GM21576 (cell line): Measurements from ENCODE around the gene ANKHD1.

Experiments used
- ATAC-seq: cut with Tn5 transposase; IDR thresholded peaks from one replicate; pipeline ENCODE4 v1.9.1; 2021; ENCODE audit warnings: mild to moderate bottlenecking, moderate library complexity; ENCODE audit not compliant: unreplicated experiment

ANKHD1 gene, protein sequence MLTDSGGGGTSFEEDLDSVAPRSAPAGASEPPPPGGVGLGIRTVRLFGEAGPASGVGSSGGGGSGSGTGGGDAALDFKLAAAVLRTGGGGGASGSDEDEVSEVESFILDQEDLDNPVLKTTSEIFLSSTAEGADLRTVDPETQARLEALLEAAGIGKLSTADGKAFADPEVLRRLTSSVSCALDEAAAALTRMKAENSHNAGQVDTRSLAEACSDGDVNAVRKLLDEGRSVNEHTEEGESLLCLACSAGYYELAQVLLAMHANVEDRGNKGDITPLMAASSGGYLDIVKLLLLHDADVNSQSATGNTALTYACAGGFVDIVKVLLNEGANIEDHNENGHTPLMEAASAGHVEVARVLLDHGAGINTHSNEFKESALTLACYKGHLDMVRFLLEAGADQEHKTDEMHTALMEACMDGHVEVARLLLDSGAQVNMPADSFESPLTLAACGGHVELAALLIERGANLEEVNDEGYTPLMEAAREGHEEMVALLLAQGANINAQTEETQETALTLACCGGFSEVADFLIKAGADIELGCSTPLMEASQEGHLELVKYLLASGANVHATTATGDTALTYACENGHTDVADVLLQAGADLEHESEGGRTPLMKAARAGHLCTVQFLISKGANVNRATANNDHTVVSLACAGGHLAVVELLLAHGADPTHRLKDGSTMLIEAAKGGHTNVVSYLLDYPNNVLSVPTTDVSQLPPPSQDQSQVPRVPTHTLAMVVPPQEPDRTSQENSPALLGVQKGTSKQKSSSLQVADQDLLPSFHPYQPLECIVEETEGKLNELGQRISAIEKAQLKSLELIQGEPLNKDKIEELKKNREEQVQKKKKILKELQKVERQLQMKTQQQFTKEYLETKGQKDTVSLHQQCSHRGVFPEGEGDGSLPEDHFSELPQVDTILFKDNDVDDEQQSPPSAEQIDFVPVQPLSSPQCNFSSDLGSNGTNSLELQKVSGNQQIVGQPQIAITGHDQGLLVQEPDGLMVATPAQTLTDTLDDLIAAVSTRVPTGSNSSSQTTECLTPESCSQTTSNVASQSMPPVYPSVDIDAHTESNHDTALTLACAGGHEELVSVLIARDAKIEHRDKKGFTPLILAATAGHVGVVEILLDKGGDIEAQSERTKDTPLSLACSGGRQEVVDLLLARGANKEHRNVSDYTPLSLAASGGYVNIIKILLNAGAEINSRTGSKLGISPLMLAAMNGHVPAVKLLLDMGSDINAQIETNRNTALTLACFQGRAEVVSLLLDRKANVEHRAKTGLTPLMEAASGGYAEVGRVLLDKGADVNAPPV (N-terminal part only)

GRCh38 chr5:140401362-140402257, at the start of gene ANKHD1:
Gene ANKHD1, plus strand, starts transcription at chr5:140401833. Its CDS starts 135 bp downstream, at chr5:140401968.
- peak; percentile 82 for ATAC-seq

DNA sequence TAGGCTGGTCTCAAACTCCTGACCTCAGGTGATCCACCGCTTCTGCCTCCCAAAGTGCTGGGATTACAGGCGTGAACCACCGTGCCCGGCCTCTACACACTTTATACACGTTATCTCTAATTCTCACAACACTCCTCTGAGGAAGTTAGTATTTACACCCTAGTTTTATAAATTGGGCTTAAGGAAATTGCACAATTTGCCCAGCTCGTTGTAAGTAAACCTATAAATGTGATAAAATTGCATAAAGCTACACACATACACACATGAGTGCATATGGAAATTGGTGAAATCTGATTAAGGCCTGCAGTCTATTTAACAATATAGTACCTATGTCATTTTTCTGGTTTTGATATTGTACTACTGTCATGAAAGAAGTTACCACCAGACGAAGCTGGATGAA, 46.1 kb upstream of the ANKHD1 start:
- ATAC-seq, result no peak

DNA sequence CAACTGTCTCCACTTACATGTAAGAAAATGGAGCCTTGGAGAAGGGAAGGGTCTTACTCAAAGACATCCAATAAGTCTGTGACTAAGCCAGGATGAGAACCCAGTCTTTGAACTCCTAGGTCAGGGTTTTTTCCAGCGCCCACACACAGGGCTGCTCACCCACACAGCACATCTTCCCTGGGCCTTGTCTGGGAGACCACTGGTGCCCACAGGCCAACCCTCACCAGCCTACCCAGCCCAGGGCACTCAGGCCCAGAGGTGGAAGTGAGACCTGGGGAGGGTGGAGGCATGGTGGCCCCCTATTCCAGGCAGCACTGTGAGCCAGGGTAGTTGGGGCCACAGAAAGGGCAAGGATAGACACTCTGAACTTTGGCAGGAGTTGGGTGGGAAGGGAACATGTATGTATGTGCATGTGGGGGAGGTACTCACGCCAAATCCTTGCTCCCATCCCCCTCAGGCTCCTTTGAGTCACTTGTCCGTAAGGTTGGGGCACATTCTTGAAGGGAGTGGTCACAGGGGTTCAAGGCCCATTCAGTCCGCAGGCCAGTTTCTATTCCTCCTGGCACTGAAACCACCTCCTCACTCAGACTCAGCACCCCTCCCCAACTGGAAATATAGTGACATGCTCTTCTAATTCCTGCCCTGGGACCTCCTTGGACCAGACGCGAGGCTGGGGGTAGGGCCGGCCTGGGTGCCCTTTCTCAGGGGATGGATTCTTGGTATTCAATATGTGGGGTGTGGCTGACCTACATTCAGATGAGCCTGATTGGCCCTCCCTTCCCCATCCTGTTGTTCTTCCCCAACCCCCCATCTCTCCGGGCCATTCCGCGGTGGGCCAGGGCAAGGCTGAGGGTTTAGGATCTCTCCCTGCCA, 44.5 kb upstream of the ANKHD1 start:
- peak; percentile 29 for ATAC-seq

- peak; percentile 87 for ATAC-seq
These were observed 43.9 kb upstream of the ANKHD1 start for GRCh38 chr5:140357726-140358093.

DNA sequence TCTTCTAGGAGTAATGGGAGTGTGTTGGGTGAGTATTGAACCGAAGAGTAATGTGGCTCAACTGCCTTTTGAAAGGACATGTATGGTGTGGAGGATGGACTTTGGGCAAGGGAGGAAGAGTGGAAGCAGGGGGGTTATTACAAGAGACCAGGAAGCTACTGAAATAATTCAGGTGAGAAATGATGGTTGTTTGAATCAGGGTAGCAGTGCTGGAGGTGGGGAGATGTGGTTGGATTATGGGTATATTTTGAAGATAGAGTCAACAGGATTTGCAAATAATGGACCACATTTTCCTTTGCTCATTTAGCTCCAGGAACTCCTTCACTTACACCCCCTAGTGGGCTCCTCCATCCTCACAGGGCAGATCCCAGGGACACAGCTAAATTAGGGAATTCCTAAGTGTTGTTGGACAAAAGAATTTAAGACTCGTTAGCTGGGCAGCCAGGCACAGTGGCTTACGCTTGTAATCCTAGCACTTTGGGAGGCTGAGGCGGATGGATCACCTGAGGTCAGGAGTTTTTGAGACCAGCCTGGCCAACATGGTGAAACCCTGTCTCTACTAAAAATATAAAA, 42.8 kb upstream of the ANKHD1 start:
- ATAC-seq, result no peak

GRCh38 chr5:140360101-140360500, 41.5 kb upstream of the ANKHD1 start, which contains the start of gene SLC4A9:
Gene SLC4A9, plus strand, starts transcription at chr5:140360194. Its CDS starts 43 bp downstream, at chr5:140360237.
- no peak for ATAC-seq

- ATAC-seq, result no peak
These were observed 40.8 kb upstream of the ANKHD1 start for GRCh38 chr5:140360681-140361479.

GRCh38 chr5:140361901-140362300, 39.7 kb upstream of the ANKHD1 start:
- ATAC-seq, result no peak

DNA sequence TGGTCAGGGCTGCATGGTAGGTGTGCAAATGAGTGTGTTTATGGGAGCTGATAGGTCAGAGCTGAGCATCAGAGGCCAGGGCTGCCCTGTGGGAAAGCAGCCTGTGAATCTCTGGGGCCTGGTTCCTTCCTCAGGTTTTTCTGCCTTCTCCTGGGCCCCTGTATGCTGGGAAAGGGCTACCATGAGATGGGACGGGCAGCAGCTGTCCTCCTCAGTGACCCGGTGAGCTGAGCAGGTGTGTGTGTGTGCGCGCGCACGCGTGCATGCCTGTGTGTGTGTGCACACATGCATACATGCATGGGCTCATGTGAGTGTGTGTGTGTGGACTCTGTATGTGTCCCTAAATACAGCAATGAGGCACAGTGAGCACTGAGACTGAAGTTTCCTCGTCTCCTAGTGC, 39.3 kb upstream of the ANKHD1 start:
- ATAC-seq, result no peak

GRCh38 chr5:140362875-140363630, 38.6 kb upstream of the ANKHD1 start:
- ATAC-seq, result peak; percentile 89

DNA sequence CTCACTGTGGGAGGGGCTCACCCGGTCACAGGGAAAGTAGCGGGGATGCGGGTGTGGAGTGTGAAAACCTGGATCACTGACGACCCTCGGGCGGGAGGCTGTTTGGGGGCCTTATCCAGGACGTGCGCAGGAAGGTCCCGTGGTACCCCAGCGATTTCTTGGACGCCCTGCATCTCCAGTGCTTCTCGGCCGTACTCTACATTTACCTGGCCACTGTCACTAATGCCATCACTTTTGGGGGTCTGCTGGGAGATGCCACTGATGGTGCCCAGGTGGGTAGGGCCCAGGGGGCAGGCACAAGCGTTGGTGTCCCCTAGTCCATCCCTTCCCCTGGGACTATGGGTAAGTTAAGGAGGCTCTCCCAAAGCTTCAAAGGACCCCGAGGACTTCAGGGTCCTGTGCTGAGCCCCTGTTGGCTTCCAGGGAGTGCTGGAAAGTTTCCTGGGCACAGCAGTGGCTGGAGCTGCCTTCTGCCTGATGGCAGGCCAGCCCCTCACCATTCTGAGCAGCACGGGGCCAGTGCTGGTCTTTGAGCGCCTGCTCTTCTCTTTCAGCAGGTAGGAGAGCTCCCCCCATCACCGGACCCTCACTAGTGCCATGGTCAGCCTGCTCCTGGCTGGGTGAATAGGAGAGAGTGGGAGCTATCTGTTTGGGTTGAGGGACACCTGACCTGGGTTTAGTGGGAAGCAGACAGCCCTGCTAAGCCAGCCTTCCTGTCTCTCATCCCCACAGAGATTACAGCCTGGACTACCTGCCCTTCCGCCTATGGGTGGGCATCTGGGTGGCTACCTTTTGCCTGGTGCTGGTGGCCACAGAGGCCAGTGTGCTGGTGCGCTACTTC, 37.8 kb upstream of the ANKHD1 start:
- ATAC-seq, result no peak

DNA sequence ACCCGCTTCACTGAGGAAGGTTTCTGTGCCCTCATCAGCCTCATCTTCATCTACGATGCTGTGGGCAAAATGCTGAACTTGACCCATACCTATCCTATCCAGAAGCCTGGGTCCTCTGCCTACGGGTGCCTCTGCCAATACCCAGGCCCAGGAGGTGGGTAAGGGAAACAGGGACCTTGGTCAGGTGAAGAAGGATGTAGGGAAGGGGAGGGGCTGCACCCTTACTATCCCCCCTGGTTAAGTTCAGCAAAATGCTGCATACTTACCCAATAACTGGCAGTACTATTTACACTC, 37.2 kb upstream of the ANKHD1 start:
- no peak for ATAC-seq

- ATAC-seq, result no peak
These were observed 36.4 kb upstream of the ANKHD1 start for GRCh38 chr5:140365282-140365681.

- ATAC-seq, result no peak
These were observed 35.7 kb upstream of the ANKHD1 start for GRCh38 chr5:140365941-140366340.

GRCh38 chr5:140366589-140367255, 34.9 kb upstream of the ANKHD1 start:
- ATAC-seq, result no peak
